Thyroid gland (tissue), 4 donors: ENCODE results near the gene ZNRF1.

Experiments
- CTCF ChIP-seq, 6 experiments: fragments of 200-600 bp in 3 of 6; fragments of 450-650 bp in 3 of 6; sonication (generic) in 3 of 6; IDR thresholded peaks; one replicate each; pipeline ENCODE4 v1.5.1; 2016 to 2019; ENCODE audit warnings: antibody characterized with exemption in 6 of 6, mild to moderate bottlenecking in 2 of 6, inconsistent platforms in 1 of 6, moderate library complexity in 1 of 6
- POLR2A ChIP-seq, 2 donors: fragments of 450-650 bp; IDR thresholded peaks; one replicate each; pipeline ENCODE4 v1.6.1; 2017; ENCODE audit warnings: antibody characterized with exemption in 2 of 2, mild to moderate bottlenecking in 2 of 2, moderate library complexity in 1 of 2

GRCh38 chr16:74975591-74975990 lies 23.2 kb upstream of the ZNRF1 start:
- TF ChIP-seq CTCF (IDR thresholded peaks at IDR 0.05) (no peak), POLR2A (IDR thresholded peaks at IDR 0.05) (no peak)
